ENCODE measurements around the gene SETD7.
"Not testable (repeated sequence)": the region's sequence is repeated elsewhere in the genome, so short reads cannot be mapped to it uniquely, and the experiment has no call there.

SETD7 gene

GRCh38 chr4:139506774-139507173 is 49.2 kb downstream of the SETD7 start:
- DNase-seq, result no peak

GRCh38 chr4:139503622-139504166 is 52.3 kb downstream of the SETD7 start:
- DNase-seq, result no peak

- DNase-seq, result no peak
Measured at GRCh38 chr4:139501927-139502899, 53.8 kb downstream of the SETD7 start.

- no peak for DNase-seq
Measured at GRCh38 chr4:139501527-139501926, 54.5 kb downstream of the SETD7 start.

- no peak for DNase-seq
Measured at GRCh38 chr4:139501117-139501516, 54.9 kb downstream of the SETD7 start.

GRCh38 chr4:139499186-139499585 is 56.8 kb downstream of the SETD7 start:
- DNase-seq, result no peak

GRCh38 chr4:139493176-139493575 is 62.8 kb downstream of the SETD7 start:
- no peak for DNase-seq

GRCh38 chr4:139492429-139492828 is 63.6 kb downstream of the SETD7 start:
- no peak for DNase-seq

GRCh38 chr4:139489638-139490037 is 66.4 kb downstream of the SETD7 start:
- no peak for DNase-seq

GRCh38 chr4:139488442-139488841 is 67.6 kb downstream of the SETD7 start:
- DNase-seq, result no peak

- DNase-seq, result no peak
Measured at GRCh38 chr4:139484783-139485311, 71.2 kb downstream of the SETD7 start.

- no peak for DNase-seq
Measured at GRCh38 chr4:139483000-139483399, 73.0 kb downstream of the SETD7 start.

- no peak for DNase-seq
Measured at GRCh38 chr4:139481465-139481864, 74.6 kb downstream of the SETD7 start.

- no peak for DNase-seq
Measured at GRCh38 chr4:139476363-139476762, 79.7 kb downstream of the SETD7 start.

GRCh38 chr4:139472852-139473251 is 83.2 kb downstream of the SETD7 start:
- no peak for DNase-seq

- no peak for DNase-seq
Measured at GRCh38 chr4:139470997-139471665, 84.9 kb downstream of the SETD7 start.

- DNase-seq, result no peak
Measured at GRCh38 chr4:139470295-139470694, 85.7 kb downstream of the SETD7 start.

GRCh38 chr4:139469869-139470268 is 86.2 kb downstream of the SETD7 start:
- DNase-seq, result no peak

GRCh38 chr4:139469216-139469615 is 86.8 kb downstream of the SETD7 start:
- DNase-seq, result no peak

- not testable (repeated sequence) for DNase-seq
Measured at GRCh38 chr4:139468756-139469155, 87.3 kb downstream of the SETD7 start.

- DNase-seq, result no peak
Measured at GRCh38 chr4:139465922-139466321, 90.1 kb downstream of the SETD7 start.

- not testable (repeated sequence) for DNase-seq
Measured at GRCh38 chr4:139464512-139464911, 91.5 kb downstream of the SETD7 start.

GRCh38 chr4:139461022-139461628 is 94.9 kb downstream of the SETD7 start:
- DNase-seq, result no peak
